Neuron (in vitro differentiated cells): ENCODE data around the gene CPLX4.

Source experiments
- H2AFZ ChIP-seq: one replicate; pipeline ENCODE4 v1.6.1; 2013; ENCODE audit warnings: low read depth, mild to moderate bottlenecking, inconsistent platforms, low read length, moderate library complexity
- H3K27me3 ChIP-seq: one replicate; pipeline ENCODE4 v1.6.1; 2013; ENCODE audit warnings: low read length; ENCODE audit not compliant: insufficient read depth
- H3K36me3 ChIP-seq: one replicate; pipeline ENCODE4 v1.6.1; 2013; ENCODE audit warnings: low read length; ENCODE audit not compliant: insufficient read depth
- H3K4me1 ChIP-seq: one replicate; pipeline ENCODE4 v1.6.1; 2013; ENCODE audit warnings: low read length; ENCODE audit not compliant: insufficient read depth
- H3K4me3 ChIP-seq: 2 replicates; pipeline ENCODE4 v1.5.1; 2013; ENCODE audit warnings: mild to moderate bottlenecking, low read length, moderate library complexity
- H3K9me3 ChIP-seq: one replicate; pipeline ENCODE4 v1.6.1; 2013; ENCODE audit warnings: low read length

The CPLX4 gene, protein sequence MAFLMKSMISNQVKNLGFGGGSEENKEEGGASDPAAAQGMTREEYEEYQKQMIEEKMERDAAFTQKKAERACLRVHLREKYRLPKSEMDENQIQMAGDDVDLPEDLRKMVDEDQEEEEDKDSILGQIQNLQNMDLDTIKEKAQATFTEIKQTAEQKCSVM

GRCh38 chr18:59318460-59319050 lies at the start of gene CPLX4:
CPLX4 (minus strand) TSS chr18:59318649; CDS start chr18:59318462, 187 bp downstream.
- H3K9me3 ChIP-seq, result peaks cover 2% of the 10 kb centered on the region
- no peak within 1 kb of the TSS for H3K4me3 ChIP-seq
- no peak within 1 kb of the TSS for H2AFZ ChIP-seq
- H3K27me3 ChIP-seq, result peaks cover 13% of the 10 kb centered on the region
- H3K4me1 ChIP-seq, result no peaks in the 10 kb centered on the region
- no peaks in the 10 kb centered on the region for H3K36me3 ChIP-seq

GRCh38 chr18:59360381-59360780 lies 41.9 kb upstream of the CPLX4 start:
- peaks cover 8% of the 10 kb centered on the region for H3K36me3 ChIP-seq
- H2AFZ ChIP-seq, result no peak overlapping the region
- peaks cover 18% of the 10 kb centered on the region for H3K27me3 ChIP-seq
- H3K9me3 ChIP-seq, result no peaks in the 10 kb centered on the region
- peaks cover 14% of the 10 kb centered on the region for H3K4me1 ChIP-seq
- H3K4me3 ChIP-seq, result no peak overlapping the region

DNA sequence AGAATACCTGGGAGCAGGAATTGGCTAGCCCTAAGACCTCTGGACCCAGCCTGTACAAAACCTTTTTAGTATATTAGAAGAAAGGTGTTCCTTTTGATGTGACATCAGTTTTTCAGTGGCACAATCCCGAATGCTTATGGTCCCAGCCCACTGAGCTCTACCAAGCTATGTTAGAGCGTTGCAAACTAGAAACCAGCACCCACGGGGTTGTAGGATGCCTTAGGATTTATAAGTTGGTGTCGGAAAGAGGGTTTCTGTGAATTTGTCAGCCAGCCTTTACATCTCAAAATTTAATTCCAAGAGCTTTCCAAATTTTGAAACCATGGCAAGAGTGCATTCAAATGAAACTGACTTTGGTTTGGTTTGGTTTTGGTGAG lies 41.1 kb upstream of the CPLX4 start:
- Histone ChIP-seq H3K36me3 (peaks cover 16% of the 10 kb centered on the region), H3K27me3 (peaks cover 18% of the 10 kb centered on the region), H3K4me1 (peaks cover 14% of the 10 kb centered on the region), H2AFZ (peak overlapping the region; percentile 62), H3K9me3 (no peaks in the 10 kb centered on the region), H3K4me3 (peak overlapping the region; percentile 85)

GRCh38 chr18:59358712-59359575 lies 40.5 kb upstream of the CPLX4 start, which contains the start of gene LMAN1:
LMAN1 (minus strand) TSS chr18:59359265; CDS start chr18:59359244, 21 bp downstream.
- H3K27me3 ChIP-seq, result peaks cover 15% of the 10 kb centered on the region
- H3K4me1 ChIP-seq, result peaks cover 14% of the 10 kb centered on the region
- peaks cover 22% of the 10 kb centered on the region for H3K36me3 ChIP-seq

DNA sequence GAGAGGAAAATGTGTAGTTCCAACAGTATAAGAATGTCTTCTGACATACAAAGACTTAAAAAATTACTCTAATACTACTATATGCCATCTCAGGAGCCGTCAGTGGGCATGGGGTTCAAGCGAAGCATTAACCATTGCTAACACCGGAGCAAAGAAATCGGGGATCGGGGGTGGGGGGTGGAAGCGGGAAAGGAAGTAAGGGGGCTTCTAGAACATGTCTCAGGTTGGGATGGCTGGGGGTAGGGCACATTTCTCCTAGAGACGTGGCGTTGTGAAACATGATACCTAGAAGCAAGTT lies 39.9 kb upstream of the CPLX4 start:
- H3K4me3 ChIP-seq, result peak overlapping the region; percentile 85
- no peaks in the 10 kb centered on the region for H3K9me3 ChIP-seq
- peak overlapping the region; percentile 85 for H2AFZ ChIP-seq
- peaks cover 14% of the 10 kb centered on the region for H3K4me1 ChIP-seq
- peaks cover 27% of the 10 kb centered on the region for H3K36me3 ChIP-seq
- H3K27me3 ChIP-seq, result peaks cover 13% of the 10 kb centered on the region

More at GRCh38 chr18:59358712-59359575, 40.5 kb upstream of the CPLX4 start, which contains the start of gene LMAN1:
- Histone ChIP-seq H3K4me3 (peak within 1 kb of the TSS; percentile 85), H2AFZ (peak within 1 kb of the TSS; percentile 85), H3K9me3 (no peaks in the 10 kb centered on the region)

DNA sequence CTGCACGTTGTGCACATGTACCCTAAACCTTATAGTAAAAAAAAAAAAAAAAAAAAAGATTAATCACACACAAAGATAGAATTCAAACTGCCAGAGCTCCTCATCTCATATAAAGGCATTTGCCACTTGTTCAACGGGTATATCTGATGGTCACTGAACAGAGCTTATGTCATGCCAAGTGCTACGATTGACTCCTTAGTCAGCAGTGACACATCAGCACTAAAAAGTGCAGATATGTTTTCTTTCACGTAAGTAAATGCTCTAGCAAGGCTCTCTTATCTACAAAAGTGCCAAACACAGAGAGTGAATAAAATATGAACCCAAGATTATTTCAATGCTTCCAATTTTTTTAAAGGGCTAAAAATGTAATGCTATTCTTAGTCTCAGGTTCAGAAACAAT lies 39.5 kb upstream of the CPLX4 start:
- Histone ChIP-seq H3K27me3 (peaks cover 9% of the 10 kb centered on the region), H3K9me3 (no peaks in the 10 kb centered on the region), H2AFZ (no peak overlapping the region), H3K4me1 (peaks cover 14% of the 10 kb centered on the region), H3K4me3 (peak overlapping the region; percentile 85), H3K36me3 (peaks cover 31% of the 10 kb centered on the region)

- H3K9me3 ChIP-seq, result no peaks in the 10 kb centered on the region
- H3K36me3 ChIP-seq, result peaks cover 59% of the 10 kb centered on the region
- H2AFZ ChIP-seq, result no peak overlapping the region
- no peak overlapping the region for H3K4me3 ChIP-seq
- H3K4me1 ChIP-seq, result peaks cover 14% of the 10 kb centered on the region
- no peaks in the 10 kb centered on the region for H3K27me3 ChIP-seq
Measured at GRCh38 chr18:59354731-59355130, 36.3 kb upstream of the CPLX4 start.

DNA sequence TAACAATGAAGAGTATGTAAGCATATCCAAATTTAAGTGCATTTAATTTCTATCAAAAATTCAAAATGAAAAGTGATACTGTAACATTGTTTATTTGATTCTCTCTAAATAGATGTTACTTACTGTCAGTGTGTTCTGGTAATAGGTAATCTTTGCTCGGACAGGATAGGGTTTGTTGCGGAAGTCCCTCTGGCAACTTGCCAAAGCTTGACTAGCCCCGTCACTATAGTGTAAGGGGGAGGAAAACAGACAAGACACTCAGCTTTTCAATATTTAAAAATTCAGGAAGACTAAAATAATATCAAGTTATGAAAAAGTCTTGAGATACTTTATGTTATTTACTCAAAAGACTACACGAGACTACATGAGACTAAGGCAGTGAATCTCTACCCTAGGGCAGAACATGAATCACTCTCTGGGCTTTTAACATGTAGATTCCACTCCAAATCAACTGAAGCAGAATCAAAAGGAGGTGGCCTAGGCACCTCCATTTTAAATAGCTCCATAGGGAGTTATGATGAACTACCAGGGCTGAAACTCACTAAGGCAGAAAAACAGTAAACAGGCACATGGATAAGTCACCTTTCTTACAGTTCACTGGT lies 34.7 kb upstream of the CPLX4 start:
- H3K36me3 ChIP-seq, result peaks cover 74% of the 10 kb centered on the region
- H3K9me3 ChIP-seq, result no peaks in the 10 kb centered on the region
- H2AFZ ChIP-seq, result no peak overlapping the region
- H3K4me3 ChIP-seq, result no peak overlapping the region
- H3K27me3 ChIP-seq, result no peaks in the 10 kb centered on the region
- H3K4me1 ChIP-seq, result peaks cover 14% of the 10 kb centered on the region

- Histone ChIP-seq H3K4me1 (peaks cover 6% of the 10 kb centered on the region), H3K36me3 (peaks cover 82% of the 10 kb centered on the region), H3K27me3 (no peaks in the 10 kb centered on the region), H3K9me3 (no peaks in the 10 kb centered on the region), H2AFZ (no peak overlapping the region), H3K4me3 (no peak overlapping the region)
Measured at GRCh38 chr18:59352250-59352855, 33.9 kb upstream of the CPLX4 start.

GRCh38 chr18:59345556-59345955 lies 27.1 kb upstream of the CPLX4 start:
- Histone ChIP-seq H3K27me3 (no peaks in the 10 kb centered on the region), H3K4me1 (no peaks in the 10 kb centered on the region), H3K4me3 (no peak overlapping the region), H3K36me3 (peaks cover 88% of the 10 kb centered on the region), H2AFZ (no peak overlapping the region), H3K9me3 (peaks cover 10% of the 10 kb centered on the region)

- Histone ChIP-seq H3K4me3 (no peak overlapping the region), H3K4me1 (no peaks in the 10 kb centered on the region), H3K9me3 (peaks cover 10% of the 10 kb centered on the region), H3K27me3 (no peaks in the 10 kb centered on the region), H3K36me3 (peaks cover 89% of the 10 kb centered on the region), H2AFZ (no peak overlapping the region)
Measured at GRCh38 chr18:59344996-59345395, 26.5 kb upstream of the CPLX4 start.

DNA sequence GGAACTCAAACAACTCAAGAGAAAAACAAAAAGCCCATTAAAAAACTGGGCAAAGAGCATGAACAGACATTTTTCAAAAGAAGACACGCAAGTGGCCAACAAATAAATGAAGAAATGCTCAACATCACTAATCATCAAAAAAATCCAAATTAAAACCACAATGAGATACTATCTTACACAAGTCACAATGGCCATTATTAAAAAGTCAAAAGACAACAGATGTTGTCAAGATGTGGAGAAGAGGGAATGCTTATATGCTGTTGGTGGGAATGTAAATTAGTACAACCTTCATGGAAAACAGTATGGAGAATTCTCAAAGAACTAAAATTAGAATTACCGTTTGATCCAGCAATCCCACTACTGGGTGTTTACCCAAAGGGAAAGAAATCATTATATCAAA lies 25.5 kb upstream of the CPLX4 start:
- peaks cover 83% of the 10 kb centered on the region for H3K36me3 ChIP-seq
- no peaks in the 10 kb centered on the region for H3K4me1 ChIP-seq
- no peak overlapping the region for H2AFZ ChIP-seq
- peaks cover 18% of the 10 kb centered on the region for H3K9me3 ChIP-seq
- no peaks in the 10 kb centered on the region for H3K27me3 ChIP-seq
- no peak overlapping the region for H3K4me3 ChIP-seq

DNA sequence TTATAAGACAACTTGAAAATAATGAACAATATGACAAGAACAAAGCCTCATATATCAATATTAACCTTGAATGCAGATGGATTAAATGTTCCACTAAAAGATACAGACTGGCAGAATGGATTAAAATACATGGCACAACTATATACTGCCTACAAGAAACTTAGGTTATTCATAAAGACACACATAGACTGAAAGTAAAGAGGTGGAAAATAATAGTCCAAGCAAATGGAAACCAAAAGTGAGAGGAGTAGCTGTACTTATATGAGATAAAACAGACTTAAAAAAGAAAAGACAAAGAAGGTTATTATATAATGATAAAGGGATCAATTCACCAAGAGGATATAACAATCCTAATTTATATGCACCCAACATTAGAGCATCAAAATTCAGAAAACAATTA lies 22.4 kb upstream of the CPLX4 start:
- Histone ChIP-seq H3K27me3 (no peaks in the 10 kb centered on the region), H3K36me3 (peaks cover 75% of the 10 kb centered on the region), H2AFZ (no peak overlapping the region), H3K4me1 (no peaks in the 10 kb centered on the region), H3K4me3 (no peak overlapping the region), H3K9me3 (peaks cover 18% of the 10 kb centered on the region)
